Activated CD8-positive, alpha-beta T cell treated with anti-CD3 and anti-CD28 coated beads, Interleukin-2, amount 10 ng/mL, durations not matched to agents 7 days and 5 days (primary cell): ENCODE measurements around the gene CD84. TPM values are rescaled to one million over a fixed set of nuclear protein-coding genes. Genes with fewer than 3 reads are reported as not detected.
A peak's percentile ranks its signal among the peaks of the same experiment; 100 is the strongest.

Experiments
- ATAC-seq: fragments of 150-1000 bp; cut with Tn5 transposase; one replicate; pipeline ENCODE4 v1.10.0; 2021; ENCODE audit warnings: moderate library complexity
- CTCF ChIA-PET: fragments of 350-600 bp; sonication (Branson Sonifier 250); formaldehyde crosslinking; loops from one replicate; lab custom pipeline; 2021; ENCODE audit warnings: antibody characterized with exemption; lab: Charles Lee
- POLR2A ChIA-PET: fragments of 350-600 bp; sonication (Branson Sonifier 250); formaldehyde crosslinking; loops from one replicate; lab custom pipeline; 2021; ENCODE audit warnings: antibody characterized with exemption; lab: Charles Lee
- DNase-seq: peaks from one replicate; pipeline ENCODE4 v3.0.0-alpha.2; 2020
- H3K27ac Mint-ChIP-seq: one replicate; pipeline ENCODE4 v1.8.0; 2021; ENCODE audit warnings: mild to moderate bottlenecking, mixed read lengths
- H3K27me3 Mint-ChIP-seq: one replicate; pipeline ENCODE4 v1.8.0; 2021; ENCODE audit warnings: low read depth, mixed read lengths
- H3K36me3 Mint-ChIP-seq: one replicate; pipeline ENCODE4 v1.8.0; 2021; ENCODE audit warnings: low read depth, mixed read lengths
- H3K4me1 Mint-ChIP-seq: one replicate; pipeline ENCODE4 v1.8.0; 2021; ENCODE audit warnings: low read depth, mixed read lengths
- H3K4me3 Mint-ChIP-seq: one replicate; pipeline ENCODE4 v1.8.0; 2021; ENCODE audit warnings: mild to moderate bottlenecking, mixed read lengths
- H3K9me3 Mint-ChIP-seq: one replicate; pipeline ENCODE4 v1.8.0; 2022; ENCODE audit warnings: mixed read lengths; ENCODE audit not compliant: insufficient read depth
- total RNA-seq, 2 experiments: library from RNA; stranded (reverse); gene quantifications; one replicate each; pipeline ENCODE4 v1.2.3, GENCODE V29; 2021

Gene CD84
- total RNA-seq, 2 experiments from 2014 or later = 14.0 to 15.4 TPM

DNA sequence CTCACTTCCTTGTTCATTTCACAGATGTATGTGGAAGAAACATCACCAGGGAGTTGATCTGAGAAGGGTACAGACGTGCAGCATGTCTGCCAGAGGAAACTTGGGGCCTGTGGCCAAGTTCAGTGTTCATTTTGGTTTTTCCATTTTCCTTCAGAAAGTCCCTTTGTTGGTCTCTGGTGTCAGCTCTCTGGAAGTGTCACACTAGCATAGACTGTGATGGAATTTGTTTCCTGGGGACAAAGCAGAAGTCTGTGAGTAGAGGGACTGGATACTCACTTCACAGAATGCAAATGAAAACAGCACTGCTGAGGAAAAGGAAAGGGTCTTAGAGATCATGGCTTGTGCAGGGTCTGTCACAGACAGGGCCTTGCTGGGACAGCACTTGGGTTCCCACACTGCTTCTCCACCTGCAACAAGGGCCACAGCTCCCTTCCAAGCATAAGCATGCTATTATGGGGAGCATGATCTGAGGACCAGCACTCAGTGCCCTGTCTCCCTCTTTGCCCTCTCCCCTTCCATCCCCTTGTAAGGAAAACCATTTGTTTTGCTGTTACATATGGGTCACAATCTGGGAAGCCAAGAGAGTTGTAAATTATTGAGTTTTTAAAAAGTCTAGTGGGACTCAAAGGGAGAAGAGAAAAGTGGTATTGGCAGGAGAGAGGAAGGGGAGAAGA is 31.4 kb upstream of the CD84 start:
- POLR2A ChIA-PET = interaction anchor here (0.8 to 1.1 kb wide), 2 partner anchors 8 to 36 kb away, joined by 3 read pairs; partner anchors contain the start of gene SLAMF1
- H3K27ac Mint-ChIP-seq = peak overlapping the region; percentile 76

DNA sequence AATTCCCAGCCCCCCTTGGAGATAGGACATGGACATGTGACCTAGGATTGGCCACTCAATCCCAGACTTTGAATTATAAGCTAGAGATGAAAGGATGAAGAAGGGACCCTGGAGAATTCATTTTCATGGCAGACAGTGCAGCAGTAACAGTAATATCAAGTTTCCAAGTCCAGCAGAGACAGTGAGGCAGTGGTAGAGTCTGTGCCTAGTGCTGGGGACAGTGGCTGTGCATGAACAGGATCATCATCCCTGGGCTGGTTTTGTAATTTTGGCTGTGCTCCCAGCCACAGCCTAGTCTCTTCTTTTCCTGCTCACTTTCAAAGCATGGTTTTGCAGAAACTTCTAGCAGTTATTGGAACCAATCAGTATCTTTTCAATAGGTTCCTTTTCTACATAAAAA is 29.6 kb upstream of the CD84 start:
- ChIA-PET POLR2A (interaction anchor here (1.0 to 2.9 kb wide), 2 partner anchors 33 to 180 kb away, joined by 3 to 11 read pairs; no protein-coding TSS in a partner anchor), CTCF (interaction anchor here (0.8 to 8.4 kb wide), 16 partner anchors 8 to 265 kb away, joined by 3 to 185 read pairs (median 7); partner anchors contain the start of gene SLAMF1)
- no peak overlapping the region for H3K4me3 Mint-ChIP-seq
- H3K9me3 Mint-ChIP-seq = peaks cover 5% of the 10 kb centered on the region
- ATAC-seq (no peak), DNase-seq (no peak)
- no peaks in the 10 kb centered on the region for H3K27me3 Mint-ChIP-seq
- H3K36me3 Mint-ChIP-seq = peaks cover 84% of the 10 kb centered on the region
- no peak overlapping the region for H3K27ac Mint-ChIP-seq
- H3K4me1 Mint-ChIP-seq = peaks cover 55% of the 10 kb centered on the region

More for the DNA sequence above, 31.4 kb upstream of the CD84 start:
- no peak for DNase-seq
- CTCF ChIA-PET = interaction anchor here (1.1 to 8.4 kb wide), 9 partner anchors 7 to 221 kb away, joined by 3 to 185 read pairs (median 8); no protein-coding TSS in a partner anchor
- Mint-ChIP-seq H3K4me1 (peaks cover 58% of the 10 kb centered on the region), H3K27me3 (no peaks in the 10 kb centered on the region), H3K4me3 (no peak overlapping the region), H3K36me3 (peaks cover 77% of the 10 kb centered on the region), H3K9me3 (no peaks in the 10 kb centered on the region)
- no peak for ATAC-seq

DNA sequence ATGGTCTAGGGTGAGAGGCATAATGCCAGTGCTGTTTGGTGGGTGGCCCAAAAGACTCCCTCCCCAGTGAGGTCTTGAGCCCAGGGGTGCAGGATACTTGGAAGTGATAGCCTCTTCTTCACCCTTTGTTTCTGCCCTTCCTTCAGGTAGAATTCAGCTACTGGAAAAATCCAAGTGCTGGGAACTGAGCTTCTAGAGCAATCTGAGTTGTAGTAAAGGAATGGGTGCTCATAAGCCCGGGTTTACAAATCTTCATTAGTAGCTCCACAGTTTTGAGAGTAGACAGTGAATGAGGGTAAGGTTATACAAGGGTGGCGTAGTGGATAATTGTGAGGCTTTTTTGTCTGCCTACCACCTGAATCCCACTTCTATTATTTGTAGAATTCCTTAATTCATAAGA is 29.2 kb upstream of the CD84 start:
- Mint-ChIP-seq H3K27ac (peak overlapping the region; percentile 27), H3K4me3 (no peak overlapping the region), H3K36me3 (peaks cover 81% of the 10 kb centered on the region), H3K4me1 (peaks cover 52% of the 10 kb centered on the region), H3K27me3 (no peaks in the 10 kb centered on the region), H3K9me3 (peaks cover 5% of the 10 kb centered on the region)
- ATAC-seq (no peak), DNase-seq (no peak)
- POLR2A ChIA-PET = interaction anchor here (2.9 kb wide), 1 partner anchor 180 kb away, joined by 11 read pairs; no protein-coding TSS in a partner anchor
- CTCF ChIA-PET = interaction anchor here (0.9 to 8.4 kb wide), 16 partner anchors 9 to 264 kb away, joined by 3 to 185 read pairs (median 8); partner anchors contain the start of gene SLAMF1

DNA sequence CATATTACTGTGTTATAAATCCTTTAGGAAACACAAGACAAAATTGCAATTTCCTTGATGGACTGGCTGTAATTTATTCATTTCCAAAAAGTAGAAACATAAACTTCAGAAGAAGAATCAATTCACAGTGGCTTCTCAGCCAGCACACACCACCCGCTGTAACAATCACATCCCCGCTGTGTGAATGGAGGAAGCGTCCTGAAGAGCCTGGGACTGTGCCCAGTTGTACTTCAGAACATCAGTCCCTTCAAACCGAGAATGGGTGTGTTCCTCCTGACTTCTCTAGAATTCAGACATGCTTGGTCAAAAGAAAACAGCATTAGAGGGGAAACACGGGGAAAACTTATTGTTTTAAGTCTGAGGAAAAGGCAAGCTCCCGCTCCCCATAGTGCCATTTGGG is 28.8 kb upstream of the CD84 start:
- peak overlapping the region; percentile 27 for H3K27ac Mint-ChIP-seq
- no peak overlapping the region for H3K4me3 Mint-ChIP-seq
- peaks cover 8% of the 10 kb centered on the region for H3K9me3 Mint-ChIP-seq
- CTCF ChIA-PET = interaction anchor here (0.9 to 8.4 kb wide), 15 partner anchors 9 to 264 kb away, joined by 3 to 185 read pairs (median 17); no protein-coding TSS in a partner anchor
- no peak for DNase-seq
- no peaks in the 10 kb centered on the region for H3K27me3 Mint-ChIP-seq
- peaks cover 79% of the 10 kb centered on the region for H3K36me3 Mint-ChIP-seq
- no peak for ATAC-seq
- peaks cover 52% of the 10 kb centered on the region for H3K4me1 Mint-ChIP-seq
- POLR2A ChIA-PET = interaction anchor here (0.6 to 2.9 kb wide), 2 partner anchors 144 to 179 kb away, joined by 3 to 11 read pairs; no protein-coding TSS in a partner anchor

DNA sequence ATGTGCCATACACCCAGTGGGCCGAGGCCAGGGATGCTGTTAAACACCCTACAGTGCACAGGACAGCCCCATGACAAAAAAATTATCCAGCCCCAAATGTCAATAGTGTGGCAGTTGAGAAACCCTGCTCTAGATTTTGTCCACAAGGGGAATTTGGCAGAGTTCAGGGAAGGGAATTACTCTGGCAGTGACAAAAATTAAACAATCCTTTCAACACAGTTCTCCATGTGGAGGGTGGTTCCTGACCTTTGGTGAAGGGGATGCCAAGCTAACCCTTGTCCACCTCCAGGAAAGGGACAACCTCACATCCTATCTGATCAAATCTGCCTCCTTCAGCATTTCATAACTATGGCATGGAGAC is 28.4 kb upstream of the CD84 start:
- no peaks in the 10 kb centered on the region for H3K27me3 Mint-ChIP-seq
- peak overlapping the region; percentile 80 for H3K27ac Mint-ChIP-seq
- H3K4me3 Mint-ChIP-seq = no peak overlapping the region
- ChIA-PET CTCF (interaction anchor here (0.6 to 8.4 kb wide), 38 partner anchors 10 to 263 kb away, joined by 3 to 185 read pairs (median 7); partner anchors contain the start of genes CD84 and SLAMF1), POLR2A (interaction anchor here (0.6 to 2.9 kb wide), 5 partner anchors 21 to 179 kb away, joined by 3 to 11 read pairs (median 4); no protein-coding TSS in a partner anchor)
- H3K36me3 Mint-ChIP-seq = peaks cover 79% of the 10 kb centered on the region
- DNase-seq = no peak
- H3K9me3 Mint-ChIP-seq = peaks cover 11% of the 10 kb centered on the region
- peaks cover 52% of the 10 kb centered on the region for H3K4me1 Mint-ChIP-seq
- no peak for ATAC-seq

DNA sequence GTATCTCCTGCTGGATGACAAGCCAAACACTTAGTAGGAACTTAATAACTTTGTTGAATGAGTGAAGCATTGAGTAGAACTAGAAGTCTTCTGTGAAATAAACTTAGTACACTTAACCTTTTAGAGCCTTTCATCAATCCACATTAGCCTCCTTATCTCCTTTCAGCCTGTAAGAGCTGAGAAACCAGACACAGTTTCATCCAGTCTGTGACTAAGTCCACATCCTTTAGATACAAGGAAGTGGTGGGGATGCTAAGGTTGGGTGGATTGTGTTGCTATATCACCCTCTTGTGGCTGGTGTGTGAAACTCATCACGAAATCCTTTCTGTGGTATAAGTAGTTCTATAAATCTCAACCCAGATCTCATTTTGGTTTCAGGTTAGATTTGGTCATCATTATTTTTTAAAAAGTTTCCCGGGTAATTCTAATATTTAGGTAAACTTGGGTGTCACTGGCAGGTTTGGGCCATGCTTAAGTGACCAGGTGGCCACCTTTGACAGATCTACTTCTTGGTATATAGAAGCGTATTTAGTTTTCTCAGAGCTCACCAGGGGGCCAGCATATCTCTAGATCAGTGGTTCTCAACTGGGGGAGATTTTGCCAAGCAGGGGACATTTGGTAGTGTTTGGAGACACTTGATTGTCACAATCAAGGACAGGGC is 27.8 kb upstream of the CD84 start:
- Mint-ChIP-seq H3K4me3 (no peak overlapping the region), H3K4me1 (peaks cover 52% of the 10 kb centered on the region), H3K9me3 (peaks cover 11% of the 10 kb centered on the region), H3K27me3 (no peaks in the 10 kb centered on the region), H3K36me3 (peaks cover 75% of the 10 kb centered on the region), H3K27ac (peak overlapping the region; percentile 80)
- ChIA-PET CTCF (interaction anchor here (0.6 to 8.4 kb wide), 49 partner anchors 9 to 316 kb away, joined by 3 to 185 read pairs (median 6); partner anchors contain the start of genes CD84 and SLAMF1), POLR2A (interaction anchor here (0.6 to 2.9 kb wide), 5 partner anchors 22 to 277 kb away, joined by 3 to 11 read pairs (median 4); no protein-coding TSS in a partner anchor)
- ATAC-seq (peak; percentile 98), DNase-seq (peak; percentile 81)

DNA sequence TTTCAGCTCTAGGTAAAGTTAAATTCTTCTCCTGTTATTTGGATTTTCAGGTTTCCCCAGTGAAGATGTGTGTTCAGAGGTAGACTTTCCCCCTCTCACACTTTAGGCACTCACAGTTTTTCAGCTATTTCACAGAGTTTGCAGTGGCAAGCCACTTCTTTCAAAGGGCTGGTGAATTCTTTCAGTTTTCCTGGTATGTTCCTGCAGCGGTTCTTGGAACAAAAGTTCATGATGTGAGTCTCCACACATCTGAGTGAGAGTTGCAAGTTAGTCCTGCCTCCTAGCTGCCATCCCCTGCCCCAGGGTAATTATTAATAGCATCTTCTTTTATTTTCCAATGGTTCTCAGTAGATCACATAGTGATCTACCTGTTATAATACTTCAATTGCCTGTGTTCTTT is 27.3 kb upstream of the CD84 start:
- Mint-ChIP-seq H3K4me1 (peaks cover 52% of the 10 kb centered on the region), H3K9me3 (peaks cover 16% of the 10 kb centered on the region), H3K27me3 (no peaks in the 10 kb centered on the region), H3K36me3 (peaks cover 76% of the 10 kb centered on the region), H3K27ac (peak overlapping the region; percentile 80), H3K4me3 (no peak overlapping the region)
- ATAC-seq = peak; percentile 14
- ChIA-PET CTCF (interaction anchor here (0.6 to 8.4 kb wide), 47 partner anchors 9 to 315 kb away, joined by 3 to 185 read pairs (median 6); partner anchors contain the start of genes CD84 and SLAMF1), POLR2A (interaction anchor here (0.6 to 2.9 kb wide), 5 partner anchors 66 to 277 kb away, joined by 3 to 11 read pairs (median 4); no protein-coding TSS in a partner anchor)
- no peak for DNase-seq

DNA sequence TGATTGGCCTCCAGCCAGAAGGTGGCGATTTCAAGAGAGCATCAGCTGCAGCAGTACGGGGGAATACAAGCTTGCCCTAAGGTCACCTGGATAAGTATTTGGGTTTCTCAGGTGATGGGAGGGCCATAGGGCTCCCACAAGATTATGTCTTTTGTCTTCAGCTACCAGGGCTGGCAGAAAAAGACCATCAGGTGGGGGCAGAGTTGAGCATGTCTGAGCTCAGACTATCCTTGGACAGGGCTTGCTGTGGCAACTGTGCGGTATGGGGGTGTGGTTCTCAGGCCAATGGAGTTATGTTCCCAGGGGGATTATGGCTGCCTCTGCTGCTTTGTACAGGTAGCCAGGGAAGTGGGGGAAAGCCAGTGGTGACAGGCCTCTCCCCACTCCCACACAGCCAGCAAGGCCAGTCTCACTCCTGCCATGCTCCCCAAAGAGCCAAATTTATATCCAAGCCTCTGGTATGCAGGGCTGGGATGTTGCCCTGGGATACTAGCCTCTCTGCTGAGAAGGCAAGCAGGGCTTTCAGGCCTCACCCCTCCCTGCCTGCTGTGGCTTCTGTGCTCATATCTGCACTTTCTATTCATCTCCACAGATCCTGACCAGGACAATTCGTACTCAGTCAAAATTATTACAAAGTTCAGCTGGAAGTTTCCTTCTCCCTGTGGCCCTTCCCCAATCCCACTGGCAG is 26.6 kb upstream of the CD84 start:
- Mint-ChIP-seq H3K36me3 (peaks cover 74% of the 10 kb centered on the region), H3K9me3 (peaks cover 22% of the 10 kb centered on the region), H3K27me3 (no peaks in the 10 kb centered on the region), H3K4me1 (peaks cover 49% of the 10 kb centered on the region), H3K27ac (peak overlapping the region; percentile 80), H3K4me3 (no peak overlapping the region)
- ATAC-seq = no peak
- POLR2A ChIA-PET = interaction anchor here (0.6 to 1.0 kb wide), 2 partner anchors 83 to 261 kb away, joined by 3 read pairs; partner anchors contain the start of gene SLAMF6
- CTCF ChIA-PET = interaction anchor here (0.6 to 8.4 kb wide), 37 partner anchors 8 to 251 kb away, joined by 3 to 185 read pairs (median 8); partner anchors contain the start of gene CD84
- DNase-seq = no peak

DNA sequence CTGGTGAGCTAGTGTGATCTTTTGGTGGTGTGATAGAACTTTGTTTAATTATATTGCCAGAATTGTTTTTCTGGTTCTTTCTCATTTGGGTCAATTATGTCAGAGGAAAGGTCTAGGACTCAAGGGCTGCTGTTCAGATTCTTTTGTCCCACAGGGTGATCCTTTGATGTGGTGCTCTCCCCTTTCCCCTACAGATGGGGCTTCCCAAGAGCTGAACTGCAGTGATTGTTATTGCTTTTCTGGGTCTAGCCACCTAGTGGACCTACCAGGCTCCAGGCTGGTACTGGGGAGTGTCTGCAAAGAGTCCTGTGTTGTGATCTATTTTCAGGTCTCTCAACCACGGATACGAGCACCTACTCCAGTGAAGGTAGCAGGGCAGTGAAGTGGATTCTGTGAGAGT is 25.9 kb upstream of the CD84 start:
- Mint-ChIP-seq H3K27ac (no peak overlapping the region), H3K4me3 (no peak overlapping the region), H3K9me3 (peaks cover 30% of the 10 kb centered on the region), H3K4me1 (peaks cover 42% of the 10 kb centered on the region), H3K36me3 (peaks cover 70% of the 10 kb centered on the region), H3K27me3 (no peaks in the 10 kb centered on the region)
- CTCF ChIA-PET = interaction anchor here (0.8 to 8.4 kb wide), 20 partner anchors 7 to 504 kb away, joined by 3 to 185 read pairs (median 12); partner anchors contain the start of gene CD84
- DNase-seq = no peak
- no peak for ATAC-seq
- POLR2A ChIA-PET = interaction anchor here (1.0 kb wide), 1 partner anchor 82 kb away, joined by 3 read pairs; the partner anchor contains the start of gene SLAMF6

DNA sequence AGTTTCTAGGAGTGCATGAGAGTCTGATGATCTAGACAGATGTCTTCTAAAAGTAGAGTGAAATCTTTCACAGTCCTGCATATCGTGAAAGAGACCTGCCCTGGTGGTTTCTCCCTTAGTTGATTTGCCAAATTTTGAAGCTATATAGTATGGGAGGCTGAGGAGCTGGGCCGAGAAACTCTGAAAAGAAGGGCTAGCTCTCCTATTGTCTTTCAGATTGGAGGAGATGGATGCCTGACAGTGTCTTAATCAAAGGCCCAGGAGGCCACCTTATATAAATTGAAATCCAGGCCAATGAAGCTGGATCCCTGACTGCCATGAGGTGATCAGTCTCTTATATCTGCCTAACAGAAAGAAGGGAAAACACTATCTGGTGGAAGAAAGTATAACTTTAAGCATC is 18.4 kb upstream of the CD84 start:
- no peak for DNase-seq
- Mint-ChIP-seq H3K9me3 (peaks cover 33% of the 10 kb centered on the region), H3K4me1 (no peaks in the 10 kb centered on the region), H3K36me3 (peaks cover 29% of the 10 kb centered on the region), H3K27me3 (no peaks in the 10 kb centered on the region), H3K27ac (no peak overlapping the region), H3K4me3 (no peak overlapping the region)
- ChIA-PET POLR2A (no interaction called here), CTCF (interaction anchor here (0.7 to 2.6 kb wide), 11 partner anchors 9 to 405 kb away, joined by 3 to 17 read pairs (median 4); no protein-coding TSS in a partner anchor)
- no peak for ATAC-seq
